Measurements from ENCODE around the gene UBQLN4. TPM values are rescaled to one million over a fixed set of nuclear protein-coding genes. Genes with fewer than 3 reads are reported as not detected.

The UBQLN4 gene
- total and polyA plus RNA-seq, 2 of the 4 experiments (the other 2 are of a cell fraction): 8.8 to 21.6 TPM

DNA sequence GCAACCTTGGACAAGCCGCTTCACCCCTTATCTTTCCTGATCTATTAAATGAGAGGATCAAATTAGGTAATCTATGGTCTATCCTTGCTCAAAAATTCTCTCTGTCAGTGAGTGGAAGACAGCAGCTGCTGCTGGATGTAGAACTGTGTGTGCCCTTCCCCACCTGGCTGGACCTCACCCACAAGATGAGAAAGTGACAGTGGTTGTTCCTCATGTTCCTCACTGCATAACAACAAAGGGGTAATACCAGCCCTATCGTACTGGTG is 49.7 kb downstream of the UBQLN4 start:
- no peak overlapping the region for H4K5ac ChIP-seq (ENCODE audit: low read depth, low read length)
- H2BK120ac ChIP-seq (ENCODE audit: low read depth, low read length): no peak overlapping the region
- no peaks in the 10 kb centered on the region for H3K9me1 ChIP-seq (ENCODE audit: insufficient read depth, low read length)
- no peak overlapping the region for H3K56ac ChIP-seq (ENCODE audit: extremely low read depth, insufficient read depth, low read length)
- DNase-seq (no peak), ATAC-seq (ENCODE audit: low read depth) (no peak)
- in situ Hi-C loops (cut with MboI; ENCODE audit: low sequenced_read_pairs): no loop called here
- H3K4me1 ChIP-seq (ENCODE audit: control insufficient read depth, insufficient read depth, low read length): peaks cover 5% of the 10 kb centered on the region; the same call in 1 of the 2 replicates
- H3K36me3 ChIP-seq (ENCODE audit: control insufficient read depth, insufficient read depth, low read length): peaks cover 8% of the 10 kb centered on the region
- TF ChIP-seq, protein P1, sequence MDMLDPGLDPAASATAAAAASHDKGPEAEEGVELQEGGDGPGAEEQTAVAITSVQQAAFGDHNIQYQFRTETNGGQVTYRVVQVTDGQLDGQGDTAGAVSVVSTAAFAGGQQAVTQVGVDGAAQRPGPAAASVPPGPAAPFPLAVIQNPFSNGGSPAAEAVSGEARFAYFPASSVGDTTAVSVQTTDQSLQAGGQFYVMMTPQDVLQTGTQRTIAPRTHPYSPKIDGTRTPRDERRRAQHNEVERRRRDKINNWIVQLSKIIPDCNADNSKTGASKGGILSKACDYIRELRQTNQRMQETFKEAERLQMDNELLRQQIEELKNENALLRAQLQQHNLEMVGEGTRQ (IDR thresholded peaks at IDR 0.05; ENCODE audit: low read depth, low read length): no peak
- TF ChIP-seq NFE2L2 (IDR thresholded peaks at IDR 0.05; ENCODE audit: low read depth, low read length): no peak
- no peak overlapping the region for H3K9ac ChIP-seq (ENCODE audit: low read depth, low read length)
- no TSS peak for BruUV-seq (replicated peaks)
- intact Hi-C loops (cut with micrococcal nuclease): no loop called here
- no peak overlapping the region for H4K8ac ChIP-seq (ENCODE audit: low read depth in 2 of 2, low read length in 2 of 2)
- dilution Hi-C loops (cut with HindIII; ENCODE audit: low sequenced_read_pairs, unreplicated experiment): no loop called here
- H3K27ac ChIP-seq (ENCODE audit: insufficient read depth, low read length): no peak overlapping the region
- WGBS, 2 experiments (ENCODE audit: extremely low coverage in 2 of 2, insufficient read length in 1 of 2): no CpG with 5 or more reads among the region's 2 CpGs
- H2BK15ac ChIP-seq (ENCODE audit: low read depth, low read length): no peak overlapping the region
- H2AFZ ChIP-seq (replicated peaks; ENCODE audit: low read length, poor library complexity): no peak overlapping the region
- no peak overlapping the region for H3K4me3 ChIP-seq (ENCODE audit: insufficient read depth, low read depth, low read length)
- no peak overlapping the region for H3K18ac ChIP-seq (ENCODE audit: low read depth, low read length)
- H3K4me2 ChIP-seq (ENCODE audit: low read depth, low read length): no peak overlapping the region
- H2BK20ac ChIP-seq (ENCODE audit: low read depth, low read length): no peak overlapping the region
- POLR2A ChIA-PET (ENCODE audit: unreplicated experiment): interaction anchor here (0.5 kb wide), 1 partner anchor 9 kb away, joined by 3 read pairs; no protein-coding TSS in a partner anchor
- no peaks in the 10 kb centered on the region for H3K79me1 ChIP-seq (ENCODE audit: low read depth in 1 of 2, low read length in 2 of 2)
- H3K9me3 ChIP-seq (ENCODE audit: control insufficient read depth, insufficient read depth, low read length): no peaks in the 10 kb centered on the region
- H3K23ac ChIP-seq (ENCODE audit: low read depth, low read length): no peak overlapping the region
- H2AK9ac ChIP-seq (replicated peaks; ENCODE audit: low read depth, low read length, poor library complexity): peak overlapping the region; percentile 19
- H2AK5ac ChIP-seq (ENCODE audit: low read depth, low read length): no peak overlapping the region
- H2BK5ac ChIP-seq (ENCODE audit: low read depth, low read length, poor library complexity, severe bottlenecking): no peak overlapping the region
- H3K4ac ChIP-seq (ENCODE audit: low read depth, low read length): no peak overlapping the region
- CTCF ChIA-PET: interaction anchor here (1.2 kb wide), 1 partner anchor 63 kb away, joined by 4 read pairs; no protein-coding TSS in a partner anchor
- H4K20me1 ChIP-seq (ENCODE audit: insufficient read depth, low read length): no peaks in the 10 kb centered on the region; the same call in 1 of the 2 replicates
- no peaks in the 10 kb centered on the region for H3K27me3 ChIP-seq (ENCODE audit: control insufficient read depth, insufficient read depth, low read length)
- no peak overlapping the region for H3K14ac ChIP-seq (replicated peaks; ENCODE audit: low read depth, low read length)
- no peak overlapping the region for H4K91ac ChIP-seq (ENCODE audit: insufficient read depth, low read depth, low read length)
